Measurements from ENCODE around the gene TCF4.

Gene TCF4

DNA sequence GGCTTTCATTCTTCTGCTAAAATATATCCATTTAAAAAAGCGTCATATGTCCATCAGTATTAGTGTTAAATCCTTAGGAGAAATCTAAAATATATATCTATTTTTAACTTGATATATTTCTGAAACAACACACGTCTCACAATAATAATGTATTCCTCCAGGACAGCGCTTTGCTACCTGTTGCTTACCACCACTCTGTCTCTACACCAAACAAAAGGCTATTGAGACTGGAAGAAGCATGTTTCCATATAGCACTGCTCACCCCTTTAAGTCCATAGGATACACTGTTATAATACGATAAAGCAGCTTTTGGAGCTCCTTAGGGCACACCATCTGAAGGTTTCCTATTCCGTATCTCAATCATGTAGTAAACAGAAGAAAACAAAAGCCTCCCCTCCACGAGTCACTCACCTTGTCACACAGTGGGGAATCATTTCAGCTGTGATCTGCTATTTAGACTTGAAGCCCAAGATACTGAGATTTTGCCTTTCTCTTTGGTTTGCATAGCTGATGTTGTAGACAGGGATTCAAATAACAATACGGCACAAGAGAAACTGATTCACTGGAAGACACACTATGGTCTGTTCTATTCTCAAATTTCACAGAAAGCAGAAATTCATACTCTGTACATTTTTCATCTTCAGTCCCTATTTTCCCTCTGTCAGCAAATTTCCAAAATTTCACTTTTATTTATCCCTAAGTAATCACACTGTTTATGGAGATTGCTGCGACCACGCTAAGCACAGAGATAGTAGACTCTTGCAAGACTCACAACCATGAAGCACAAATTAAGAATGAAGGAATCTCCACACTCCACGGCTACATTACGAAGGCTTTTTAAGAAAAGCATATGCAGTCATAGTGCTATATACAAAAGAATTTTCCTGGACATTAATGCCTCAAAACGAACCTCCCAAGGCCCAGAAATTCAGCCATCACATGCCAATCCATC is 187.1 kb downstream of the TCF4 start:
- Histone ChIP-seq H3K9me3 (ENCODE audit: control insufficient read depth, insufficient read depth, low read length) (no peaks in the 10 kb centered on the region), H3K27me3 (ENCODE audit: control insufficient read depth, insufficient read depth, low read length) (no peaks in the 10 kb centered on the region), H3K9ac (ENCODE audit: low read depth, low read length) (no peak overlapping the region), H3K4me1 (ENCODE audit: control insufficient read depth, insufficient read depth, low read length) (peaks cover 41% of the 10 kb centered on the region), H3K36me3 (ENCODE audit: control insufficient read depth, insufficient read depth, low read length) (no peaks in the 10 kb centered on the region), H3K4me3 (ENCODE audit: low read depth, low read length) (no peak overlapping the region)

GRCh38 chr18:55400081-55400480 is 187.9 kb downstream of the TCF4 start:
- H3K9me3 ChIP-seq (ENCODE audit: control insufficient read depth, insufficient read depth, low read length): no peaks in the 10 kb centered on the region
- no peak overlapping the region for H3K4me3 ChIP-seq (ENCODE audit: low read depth, low read length)
- H3K27me3 ChIP-seq (ENCODE audit: control insufficient read depth, insufficient read depth, low read length): no peaks in the 10 kb centered on the region
- peaks cover 37% of the 10 kb centered on the region for H3K4me1 ChIP-seq (ENCODE audit: control insufficient read depth, insufficient read depth, low read length)
- no peaks in the 10 kb centered on the region for H3K36me3 ChIP-seq (ENCODE audit: control insufficient read depth, insufficient read depth, low read length)
- H3K9ac ChIP-seq (ENCODE audit: low read depth, low read length): no peak overlapping the region

- Histone ChIP-seq H3K4me3 (ENCODE audit: low read depth, low read length) (no peak overlapping the region), H3K27me3 (ENCODE audit: control insufficient read depth, insufficient read depth, low read length) (no peaks in the 10 kb centered on the region), H3K9me3 (ENCODE audit: control insufficient read depth, insufficient read depth, low read length) (no peaks in the 10 kb centered on the region), H3K9ac (ENCODE audit: low read depth, low read length) (no peak overlapping the region), H3K36me3 (ENCODE audit: control insufficient read depth, insufficient read depth, low read length) (no peaks in the 10 kb centered on the region), H3K4me1 (ENCODE audit: control insufficient read depth, insufficient read depth, low read length) (peaks cover 37% of the 10 kb centered on the region)
Measured at GRCh38 chr18:55398858-55399257, 189.1 kb downstream of the TCF4 start.

DNA sequence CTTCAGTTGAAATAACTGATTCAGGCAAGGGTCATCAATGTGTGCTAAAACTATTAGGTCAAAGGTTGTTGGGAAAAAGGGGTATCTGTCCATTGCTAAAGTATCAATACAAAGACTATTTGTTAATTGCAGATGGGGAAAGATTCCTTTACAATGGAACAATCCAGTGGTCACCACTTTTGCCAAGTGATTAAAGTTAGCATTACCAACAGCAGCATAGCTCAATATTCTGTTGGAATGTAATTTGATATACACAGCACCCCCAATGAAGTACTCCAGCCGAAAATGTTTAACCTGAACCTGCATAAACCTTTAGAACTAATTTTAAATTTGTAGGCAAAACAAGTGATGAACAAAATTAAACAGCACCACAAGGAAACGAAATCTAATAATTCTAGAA is 191.0 kb downstream of the TCF4 start:
- Histone ChIP-seq H3K27me3 (ENCODE audit: control insufficient read depth, insufficient read depth, low read length) (no peaks in the 10 kb centered on the region), H3K4me3 (ENCODE audit: low read depth, low read length) (no peak overlapping the region), H3K36me3 (ENCODE audit: control insufficient read depth, insufficient read depth, low read length) (no peaks in the 10 kb centered on the region), H3K9me3 (ENCODE audit: control insufficient read depth, insufficient read depth, low read length) (no peaks in the 10 kb centered on the region), H3K4me1 (ENCODE audit: control insufficient read depth, insufficient read depth, low read length) (peaks cover 23% of the 10 kb centered on the region), H3K9ac (ENCODE audit: low read depth, low read length) (no peak overlapping the region)

DNA sequence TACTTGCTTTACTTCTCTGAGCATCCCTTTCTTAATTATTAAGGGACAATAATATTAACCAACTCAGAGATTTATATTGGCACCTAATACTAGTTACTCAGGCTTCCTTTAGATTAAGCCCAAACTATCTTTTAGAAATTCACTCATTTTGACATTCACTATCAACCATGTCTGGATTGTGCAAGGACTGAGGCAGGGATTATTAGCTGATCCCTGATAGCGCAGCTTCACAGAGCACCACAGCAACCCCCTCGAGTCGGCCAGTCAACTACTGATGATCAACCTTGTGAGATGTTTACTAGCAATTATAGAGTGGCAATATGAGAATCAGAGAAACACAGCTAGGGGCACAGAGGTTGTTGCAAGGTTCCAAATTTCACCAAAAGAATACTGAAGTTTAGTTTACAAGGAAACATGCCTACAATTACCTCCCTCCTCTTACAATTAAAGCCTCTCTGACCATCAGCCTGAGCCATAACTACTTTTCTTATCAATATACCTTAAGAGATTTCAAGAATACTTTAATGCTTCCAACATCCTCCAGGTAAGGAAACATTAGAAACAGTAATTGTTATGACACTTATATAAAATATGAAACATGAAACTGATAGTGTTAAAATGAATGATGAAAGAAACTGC is 191.6 kb downstream of the TCF4 start:
- Histone ChIP-seq H3K4me3 (ENCODE audit: low read depth, low read length) (no peak overlapping the region), H3K27me3 (ENCODE audit: control insufficient read depth, insufficient read depth, low read length) (no peaks in the 10 kb centered on the region), H3K36me3 (ENCODE audit: control insufficient read depth, insufficient read depth, low read length) (no peaks in the 10 kb centered on the region), H3K4me1 (ENCODE audit: control insufficient read depth, insufficient read depth, low read length) (peaks cover 17% of the 10 kb centered on the region), H3K9ac (ENCODE audit: low read depth, low read length) (no peak overlapping the region), H3K9me3 (ENCODE audit: control insufficient read depth, insufficient read depth, low read length) (no peaks in the 10 kb centered on the region)

GRCh38 chr18:55395799-55396198 is 192.2 kb downstream of the TCF4 start:
- Histone ChIP-seq H3K4me1 (ENCODE audit: control insufficient read depth, insufficient read depth, low read length) (peaks cover 11% of the 10 kb centered on the region), H3K9ac (ENCODE audit: low read depth, low read length) (no peak overlapping the region), H3K36me3 (ENCODE audit: control insufficient read depth, insufficient read depth, low read length) (no peaks in the 10 kb centered on the region), H3K4me3 (ENCODE audit: low read depth, low read length) (no peak overlapping the region), H3K27me3 (ENCODE audit: control insufficient read depth, insufficient read depth, low read length) (no peaks in the 10 kb centered on the region), H3K9me3 (ENCODE audit: control insufficient read depth, insufficient read depth, low read length) (no peaks in the 10 kb centered on the region)

DNA sequence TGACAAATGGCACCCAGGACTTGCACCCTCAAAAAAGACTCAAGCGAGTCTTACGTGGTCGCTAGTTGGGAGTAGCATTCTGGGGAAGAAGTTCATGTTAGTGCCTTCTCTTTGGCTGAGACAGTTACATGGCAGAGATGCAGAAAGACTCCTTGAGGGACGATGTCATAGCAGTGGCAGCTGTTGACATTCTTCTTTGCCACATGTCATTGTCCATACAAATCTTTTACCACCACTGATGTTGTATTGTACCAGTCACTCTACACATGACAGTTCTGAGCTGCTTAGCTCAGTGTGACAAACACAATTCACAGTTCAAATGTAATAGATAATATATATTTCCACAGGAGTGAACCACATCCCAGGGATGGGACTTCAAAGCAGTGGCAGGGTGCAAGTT is 197.1 kb downstream of the TCF4 start:
- Histone ChIP-seq H3K4me3 (ENCODE audit: low read depth, low read length) (no peak overlapping the region), H3K27me3 (ENCODE audit: control insufficient read depth, insufficient read depth, low read length) (no peaks in the 10 kb centered on the region), H3K9me3 (ENCODE audit: control insufficient read depth, insufficient read depth, low read length) (no peaks in the 10 kb centered on the region), H3K36me3 (ENCODE audit: control insufficient read depth, insufficient read depth, low read length) (no peaks in the 10 kb centered on the region), H3K9ac (ENCODE audit: low read depth, low read length) (no peak overlapping the region), H3K4me1 (ENCODE audit: control insufficient read depth, insufficient read depth, low read length) (no peaks in the 10 kb centered on the region)

- H3K4me3 ChIP-seq (ENCODE audit: low read depth, low read length): no peak overlapping the region
- no peaks in the 10 kb centered on the region for H3K36me3 ChIP-seq (ENCODE audit: control insufficient read depth, insufficient read depth, low read length)
- H3K4me1 ChIP-seq (ENCODE audit: control insufficient read depth, insufficient read depth, low read length): no peaks in the 10 kb centered on the region
- no peak overlapping the region for H3K9ac ChIP-seq (ENCODE audit: low read depth, low read length)
- no peaks in the 10 kb centered on the region for H3K27me3 ChIP-seq (ENCODE audit: control insufficient read depth, insufficient read depth, low read length)
- peaks cover 6% of the 10 kb centered on the region for H3K9me3 ChIP-seq (ENCODE audit: control insufficient read depth, insufficient read depth, low read length)
Measured at GRCh38 chr18:55387139-55387984, 200.6 kb downstream of the TCF4 start.

DNA sequence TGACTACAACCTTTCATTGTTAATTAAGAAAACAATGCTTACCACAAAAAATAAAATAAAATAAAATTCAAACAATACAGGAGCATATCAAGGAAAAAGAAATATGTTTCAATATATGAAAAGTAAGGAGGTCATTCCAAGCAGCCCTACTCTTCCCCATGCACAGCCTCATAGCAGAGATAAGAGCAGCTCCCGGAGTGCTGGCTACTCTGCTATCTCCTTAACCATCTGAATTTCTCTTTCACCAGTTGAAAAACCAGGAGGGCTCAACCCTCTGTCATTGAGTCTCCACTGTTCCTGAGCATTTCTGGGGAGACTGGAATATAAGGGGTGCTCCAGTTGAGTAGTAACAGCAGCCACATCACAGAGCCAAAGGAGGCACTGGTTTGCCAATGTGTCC is 201.4 kb downstream of the TCF4 start:
- no peak overlapping the region for H3K4me3 ChIP-seq (ENCODE audit: low read depth, low read length)
- no peaks in the 10 kb centered on the region for H3K4me1 ChIP-seq (ENCODE audit: control insufficient read depth, insufficient read depth, low read length)
- no peaks in the 10 kb centered on the region for H3K36me3 ChIP-seq (ENCODE audit: control insufficient read depth, insufficient read depth, low read length)
- no peaks in the 10 kb centered on the region for H3K27me3 ChIP-seq (ENCODE audit: control insufficient read depth, insufficient read depth, low read length)
- peaks cover 6% of the 10 kb centered on the region for H3K9me3 ChIP-seq (ENCODE audit: control insufficient read depth, insufficient read depth, low read length)
- H3K9ac ChIP-seq (ENCODE audit: low read depth, low read length): no peak overlapping the region

DNA sequence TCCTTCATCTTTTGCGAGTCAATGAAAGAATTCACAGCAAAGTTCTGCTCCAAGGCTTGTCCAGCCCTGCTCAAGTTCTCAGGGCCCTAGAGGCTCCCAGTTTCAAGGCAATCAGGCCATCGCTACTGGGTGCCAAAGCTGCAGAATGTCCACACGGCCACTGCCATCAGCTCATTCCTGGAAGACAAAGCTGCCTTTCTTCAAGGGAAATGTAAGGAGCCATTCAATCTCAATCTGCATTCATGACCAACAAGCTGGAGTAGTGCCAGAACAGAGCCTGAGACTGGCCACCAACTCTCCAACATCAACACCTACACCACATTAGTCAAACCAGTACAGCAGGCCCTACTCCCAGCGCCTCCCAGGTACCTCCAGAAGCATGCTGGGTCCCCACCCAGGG is 202.2 kb downstream of the TCF4 start:
- H3K4me3 ChIP-seq (ENCODE audit: low read depth, low read length): no peak overlapping the region
- no peaks in the 10 kb centered on the region for H3K4me1 ChIP-seq (ENCODE audit: control insufficient read depth, insufficient read depth, low read length)
- H3K36me3 ChIP-seq (ENCODE audit: control insufficient read depth, insufficient read depth, low read length): no peaks in the 10 kb centered on the region
- no peaks in the 10 kb centered on the region for H3K27me3 ChIP-seq (ENCODE audit: control insufficient read depth, insufficient read depth, low read length)
- H3K9ac ChIP-seq (ENCODE audit: low read depth, low read length): no peak overlapping the region
- H3K9me3 ChIP-seq (ENCODE audit: control insufficient read depth, insufficient read depth, low read length): peaks cover 6% of the 10 kb centered on the region

DNA sequence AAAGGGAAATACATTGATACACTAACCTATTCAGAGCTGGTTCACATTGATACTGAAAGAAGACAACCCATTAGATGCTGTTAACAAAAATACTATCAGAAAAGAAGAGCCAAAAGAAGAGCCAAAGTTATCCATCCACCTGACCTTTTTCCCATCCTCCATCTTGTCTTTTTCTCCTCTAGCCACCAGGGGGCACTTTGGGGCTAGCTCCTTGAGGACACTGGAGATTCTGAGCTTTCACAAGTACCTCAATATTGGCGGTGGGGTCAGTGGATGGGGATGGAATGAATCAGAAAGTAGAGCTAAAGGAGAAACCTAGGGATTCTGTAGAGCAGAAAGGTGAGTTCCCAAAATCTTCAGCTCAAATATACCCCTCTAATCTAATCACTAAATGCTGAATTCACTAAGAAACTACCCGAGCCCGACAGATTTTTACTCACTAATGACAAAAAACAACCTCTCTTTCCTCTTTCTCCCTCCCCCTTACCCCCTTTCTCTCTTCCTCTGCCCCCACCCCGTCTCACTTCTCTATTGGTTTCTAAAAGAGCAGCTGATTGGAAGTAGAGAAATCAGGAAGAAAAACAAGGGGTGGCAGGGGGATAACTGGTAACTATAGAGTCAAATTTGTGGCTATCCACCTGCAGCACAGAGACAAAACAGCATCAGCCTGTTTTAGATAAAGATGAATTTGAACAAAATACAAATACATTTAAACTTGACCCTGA is 203.3 kb downstream of the TCF4 start:
- Histone ChIP-seq H3K36me3 (ENCODE audit: control insufficient read depth, insufficient read depth, low read length) (no peaks in the 10 kb centered on the region), H3K9ac (ENCODE audit: low read depth, low read length) (no peak overlapping the region), H3K4me1 (ENCODE audit: control insufficient read depth, insufficient read depth, low read length) (no peaks in the 10 kb centered on the region), H3K4me3 (ENCODE audit: low read depth, low read length) (no peak overlapping the region), H3K27me3 (ENCODE audit: control insufficient read depth, insufficient read depth, low read length) (no peaks in the 10 kb centered on the region), H3K9me3 (ENCODE audit: control insufficient read depth, insufficient read depth, low read length) (peaks cover 6% of the 10 kb centered on the region)

All from iPS-15b (cell line).